ENCODE measurements around the gene PFKFB3. TPM values are rescaled to one million over a fixed set of nuclear protein-coding genes. Genes with fewer than 3 reads are reported as not detected.

PFKFB3 gene
- polyA plus RNA-seq, 3 donors = 12.2 to 101 (median 15.8) TPM

GRCh38 chr10:6202098-6202683 lies 541 bp upstream of the PFKFB3 start:
- peak overlapping the region; percentile 72 for H2AFZ ChIP-seq (ENCODE audit: insufficient read depth, low read depth, low read length, poor library complexity, severe bottlenecking)
- peak overlapping the region; percentile 11 to 97 (median 29) for H3K4me3 ChIP-seq (replicated peaks in 1 of 3; ENCODE audit: low read depth in 2 of 3, low read length in 3 of 3)
- 2% methylated on average over 17 of the region's 29 CpGs for WGBS (ENCODE audit: insufficient coverage)
- Mint-ChIP-seq H3K27me3 (ENCODE audit: low read depth in 3 of 3) (peaks cover 8 to 25% (median 24%) of the 10 kb centered on the region in 3 donors), H3K36me3 (peaks cover 11 to 22% of the 10 kb centered on the region in 2 donors), H3K4me1 (peaks cover 55% of the 10 kb centered on the region), H3K9me3 (peaks cover 0 to 3% (median 0%) of the 10 kb centered on the region in 7 donors), H3K4me3 (peak overlapping the region; percentile 91 to 94), H3K27ac (peak overlapping the region in 5 of 7 donors; percentile 77 to 86 (median 82))
- peak overlapping the region; percentile 98 for H3K4me2 ChIP-seq (replicated peaks; ENCODE audit: extremely low read depth, low read length, poor library complexity, severe bottlenecking)
- TF ChIP-seq CTCF (IDR thresholded peaks at IDR 0.05) = no peak
- H4K20me1 ChIP-seq (ENCODE audit: insufficient read depth, low read length) = peaks cover 30% of the 10 kb centered on the region
- intact Hi-C loops (cut with micrococcal nuclease) = loop anchor here (1.0 to 10.0 kb wide), 8 partner anchors 35 to 200 kb away; no protein-coding TSS in a partner anchor
- H3K36me3 ChIP-seq (replicated peaks in 1 of 2; ENCODE audit: control insufficient read depth in 1 of 2, insufficient read depth in 2 of 2, low read length in 2 of 2) = no peaks in the 10 kb centered on the region
- no peak for DNase-seq
- peaks cover 0 to 9% of the 10 kb centered on the region in 2 donors for H3K27me3 ChIP-seq (ENCODE audit: control insufficient read depth in 2 of 2, insufficient read depth in 2 of 2, low read length in 2 of 2)
- H3K4me1 ChIP-seq (ENCODE audit: control insufficient read depth in 1 of 2, insufficient read depth in 2 of 2, low read length in 2 of 2) = peaks cover 54 to 66% of the 10 kb centered on the region in 2 donors
- H3K9me3 ChIP-seq (replicated peaks in 1 of 2; ENCODE audit: control insufficient read depth in 1 of 2, insufficient read depth in 1 of 2, low read length in 2 of 2) = no peaks in the 10 kb centered on the region
- peak overlapping the region; percentile 86 for H3K9ac ChIP-seq (ENCODE audit: insufficient read depth, low read length, poor library complexity, severe bottlenecking)
- no peak overlapping the region for H3K27ac ChIP-seq (ENCODE audit: low read depth in 1 of 2, low read length in 2 of 2)
- H3K79me2 ChIP-seq (ENCODE audit: insufficient read depth, low read length) = peaks cover 43% of the 10 kb centered on the region

GRCh38 chr10:6203331-6204062 lies 765 bp downstream of the PFKFB3 start:
- peaks cover 46 to 53% of the 10 kb centered on the region in 2 donors for H3K4me1 ChIP-seq (ENCODE audit: control insufficient read depth in 1 of 2, insufficient read depth in 2 of 2, low read length in 2 of 2)

More at GRCh38 chr10:6203331-6204062, 765 bp downstream of the PFKFB3 start:
- intact Hi-C loops (cut with micrococcal nuclease) = loop anchor here (2.0 to 10.0 kb wide), 7 partner anchors 36 to 199 kb away; no protein-coding TSS in a partner anchor
- H3K9ac ChIP-seq (ENCODE audit: insufficient read depth, low read length, poor library complexity, severe bottlenecking) = peak overlapping the region; percentile 86
- H4K20me1 ChIP-seq (ENCODE audit: insufficient read depth, low read length) = peaks cover 43% of the 10 kb centered on the region
- H3K4me1 Mint-ChIP-seq = peaks cover 54% of the 10 kb centered on the region
- peaks cover 0 to 9% of the 10 kb centered on the region in 2 donors for H3K27me3 ChIP-seq (ENCODE audit: control insufficient read depth in 2 of 2, insufficient read depth in 2 of 2, low read length in 2 of 2)
- H3K4me3 ChIP-seq (replicated peaks in 1 of 3; ENCODE audit: low read depth in 2 of 3, low read length in 3 of 3) = peak overlapping the region; percentile 82 to 97 (median 93)
- DNase-seq = peak in 2 of 3 donors; percentile 41 to 55
- H3K27ac ChIP-seq (ENCODE audit: low read depth in 1 of 2, low read length in 2 of 2) = peak overlapping the region in 1 of 2 donors; percentile 85
- H3K36me3 Mint-ChIP-seq = peaks cover 14 to 25% of the 10 kb centered on the region in 2 donors
- peak; percentile 19 for TF ChIP-seq CTCF (IDR thresholded peaks at IDR 0.05)
- WGBS (ENCODE audit: insufficient coverage) = under 1% methylated on average over 61 of the region's 76 CpGs
- peaks cover 8 to 25% (median 24%) of the 10 kb centered on the region in 3 donors for H3K27me3 Mint-ChIP-seq (ENCODE audit: low read depth in 3 of 3)
- peaks cover 56% of the 10 kb centered on the region for H3K79me2 ChIP-seq (ENCODE audit: insufficient read depth, low read length)
- no peaks in the 10 kb centered on the region for H3K9me3 ChIP-seq (replicated peaks in 1 of 2; ENCODE audit: control insufficient read depth in 1 of 2, insufficient read depth in 1 of 2, low read length in 2 of 2)
- no peaks in the 10 kb centered on the region for H3K36me3 ChIP-seq (replicated peaks in 1 of 2; ENCODE audit: control insufficient read depth in 1 of 2, insufficient read depth in 2 of 2, low read length in 2 of 2)
- H3K4me3 Mint-ChIP-seq = peak overlapping the region; percentile 99
- H3K27ac Mint-ChIP-seq = peak overlapping the region; percentile 77 to 92 (median 83)
- peak overlapping the region; percentile 98 for H3K4me2 ChIP-seq (replicated peaks; ENCODE audit: extremely low read depth, low read length, poor library complexity, severe bottlenecking)
- H3K9me3 Mint-ChIP-seq = peaks cover 0 to 3% (median 0%) of the 10 kb centered on the region in 7 donors
- H2AFZ ChIP-seq (ENCODE audit: insufficient read depth, low read depth, low read length, poor library complexity, severe bottlenecking) = peak overlapping the region; percentile 17
